Right lobe of liver (tissue), 4 donors: Measurements from ENCODE around the gene PRKAG2.

ENCODE experiments used
- POLR2A ChIP-seq: fragments of 450-650 bp; IDR thresholded peaks from one replicate; pipeline ENCODE4 v1.6.1; 2017; ENCODE audit warnings: antibody characterized with exemption, mild to moderate bottlenecking
- TF ChIP-seq, protein P1 (sequence below), 4 donors: fragments of 200-600 bp in 3 of 4; fragments of 450-650 bp in 1 of 4; IDR thresholded peaks; one replicate each; pipeline versions ENCODE4 v1.5.1 to v1.8.0; 2016 to 2022; ENCODE audit warnings: antibody characterized with exemption in 4 of 4, mild to moderate bottlenecking in 2 of 4
- donor health status: DM: no; HTN: no; CAD: no.
- donor health status: DM: no; HTN: no; CAD: no.
- donor health status: DM: no; HTN: yes; CAD: no.

GRCh38 chr7:151585744-151586393 is 291.0 kb downstream of the PRKAG2 start:
- TF ChIP-seq, protein P1, sequence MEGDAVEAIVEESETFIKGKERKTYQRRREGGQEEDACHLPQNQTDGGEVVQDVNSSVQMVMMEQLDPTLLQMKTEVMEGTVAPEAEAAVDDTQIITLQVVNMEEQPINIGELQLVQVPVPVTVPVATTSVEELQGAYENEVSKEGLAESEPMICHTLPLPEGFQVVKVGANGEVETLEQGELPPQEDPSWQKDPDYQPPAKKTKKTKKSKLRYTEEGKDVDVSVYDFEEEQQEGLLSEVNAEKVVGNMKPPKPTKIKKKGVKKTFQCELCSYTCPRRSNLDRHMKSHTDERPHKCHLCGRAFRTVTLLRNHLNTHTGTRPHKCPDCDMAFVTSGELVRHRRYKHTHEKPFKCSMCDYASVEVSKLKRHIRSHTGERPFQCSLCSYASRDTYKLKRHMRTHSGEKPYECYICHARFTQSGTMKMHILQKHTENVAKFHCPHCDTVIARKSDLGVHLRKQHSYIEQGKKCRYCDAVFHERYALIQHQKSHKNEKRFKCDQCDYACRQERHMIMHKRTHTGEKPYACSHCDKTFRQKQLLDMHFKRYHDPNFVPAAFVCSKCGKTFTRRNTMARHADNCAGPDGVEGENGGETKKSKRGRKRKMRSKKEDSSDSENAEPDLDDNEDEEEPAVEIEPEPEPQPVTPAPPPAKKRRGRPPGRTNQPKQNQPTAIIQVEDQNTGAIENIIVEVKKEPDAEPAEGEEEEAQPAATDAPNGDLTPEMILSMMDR (IDR thresholded peaks at IDR 0.05) = no peak
- no peak for TF ChIP-seq POLR2A
